Fibroblast of mammary gland (primary cell): Measurements from ENCODE around the gene EFCAB12.
"Not testable (repeated sequence)": the region's sequence is repeated elsewhere in the genome, so short reads cannot be mapped to it uniquely, and the experiment has no call there.

ENCODE experiments used
- DNase-seq: peaks from one replicate; pipeline ENCODE4 v3.0.0-alpha.2; 2010; ENCODE audit warnings: low read depth
- H3K4me3 ChIP-seq: 2 replicates; pipeline ENCODE4 v1.5.1; 2011; ENCODE audit warnings: low read depth, mild to moderate bottlenecking, low read length, moderate library complexity; ENCODE audit not compliant: control insufficient read depth
- TF ChIP-seq, protein P1 (sequence below): conservative IDR thresholded peaks from 2 replicates; pipeline ENCODE4 v1.5.1; 2011; ENCODE audit warnings: low read depth, low read length, inconsistent platforms; ENCODE audit not compliant: control insufficient read depth, insufficient read depth

The EFCAB12 gene

GRCh38 chr3:129402210-129402609 is 26.2 kb downstream of the EFCAB12 start:
- DNase-seq, result no peak
- TF ChIP-seq, protein P1, sequence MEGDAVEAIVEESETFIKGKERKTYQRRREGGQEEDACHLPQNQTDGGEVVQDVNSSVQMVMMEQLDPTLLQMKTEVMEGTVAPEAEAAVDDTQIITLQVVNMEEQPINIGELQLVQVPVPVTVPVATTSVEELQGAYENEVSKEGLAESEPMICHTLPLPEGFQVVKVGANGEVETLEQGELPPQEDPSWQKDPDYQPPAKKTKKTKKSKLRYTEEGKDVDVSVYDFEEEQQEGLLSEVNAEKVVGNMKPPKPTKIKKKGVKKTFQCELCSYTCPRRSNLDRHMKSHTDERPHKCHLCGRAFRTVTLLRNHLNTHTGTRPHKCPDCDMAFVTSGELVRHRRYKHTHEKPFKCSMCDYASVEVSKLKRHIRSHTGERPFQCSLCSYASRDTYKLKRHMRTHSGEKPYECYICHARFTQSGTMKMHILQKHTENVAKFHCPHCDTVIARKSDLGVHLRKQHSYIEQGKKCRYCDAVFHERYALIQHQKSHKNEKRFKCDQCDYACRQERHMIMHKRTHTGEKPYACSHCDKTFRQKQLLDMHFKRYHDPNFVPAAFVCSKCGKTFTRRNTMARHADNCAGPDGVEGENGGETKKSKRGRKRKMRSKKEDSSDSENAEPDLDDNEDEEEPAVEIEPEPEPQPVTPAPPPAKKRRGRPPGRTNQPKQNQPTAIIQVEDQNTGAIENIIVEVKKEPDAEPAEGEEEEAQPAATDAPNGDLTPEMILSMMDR, result no peak
- H3K4me3 ChIP-seq, result no peak overlapping the region

DNA sequence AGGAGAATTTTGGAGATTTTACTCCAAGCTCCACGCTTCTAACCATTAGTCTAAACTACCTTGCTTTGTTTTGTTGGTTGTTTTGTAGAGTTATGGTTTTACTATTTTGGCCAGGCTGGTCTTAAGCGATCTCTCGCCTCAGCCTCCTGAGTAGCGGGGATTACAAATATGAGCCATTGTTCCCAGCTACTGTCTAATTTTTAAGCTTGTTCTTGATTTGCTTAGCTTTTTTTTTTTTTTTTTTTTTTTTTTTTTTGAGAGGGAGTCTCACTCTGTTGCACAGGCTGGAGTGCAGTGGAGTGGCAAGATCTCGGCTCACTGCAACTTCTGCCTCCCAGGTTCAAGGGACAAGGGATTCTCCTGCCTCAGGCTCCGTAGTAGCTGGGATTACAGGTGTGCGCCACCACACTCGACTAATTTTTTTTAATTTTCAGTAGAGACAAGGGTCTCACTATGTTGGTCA is 28.5 kb downstream of the EFCAB12 start:
- H3K4me3 ChIP-seq, result no peak overlapping the region
- DNase-seq, result peak; percentile 41
- TF ChIP-seq, protein P1, result no peak

DNA sequence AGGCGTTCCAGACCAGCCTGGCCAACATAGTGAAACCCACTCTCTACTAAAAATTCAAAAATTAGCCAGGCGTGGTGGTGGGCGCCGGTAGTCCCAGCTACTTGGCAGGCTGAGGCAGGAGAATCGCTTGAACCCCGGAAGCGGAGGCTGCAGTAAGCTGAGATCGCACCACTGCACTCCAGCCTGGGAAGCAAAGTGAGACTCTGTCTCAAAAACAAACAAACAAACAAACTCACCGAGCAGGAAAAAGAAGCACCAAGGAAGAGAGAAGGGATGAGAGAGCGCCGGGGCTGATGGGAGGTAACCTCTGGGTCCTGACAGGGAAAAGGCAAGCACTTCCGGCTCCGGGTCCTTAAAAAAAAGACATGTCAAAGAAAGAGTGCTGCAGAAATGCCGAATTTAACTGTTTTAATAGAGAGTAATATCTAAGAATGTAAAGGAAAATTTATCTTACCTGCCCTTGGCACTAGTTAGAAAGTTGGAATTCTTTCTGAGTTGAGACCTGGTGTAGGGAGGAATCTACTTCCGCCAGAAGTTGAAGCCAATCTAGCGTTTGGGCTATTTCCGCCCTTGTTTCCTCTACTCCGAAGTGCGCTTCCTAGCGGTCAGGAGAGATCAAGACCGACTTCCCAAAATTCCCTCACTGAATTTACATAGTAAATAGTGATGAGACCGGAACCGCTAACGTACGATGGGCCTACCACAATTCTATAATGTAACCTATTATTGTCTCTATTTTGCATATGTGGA is 29.1 kb downstream of the EFCAB12 start:
- peak; percentile 97 for DNase-seq
- TF ChIP-seq, protein P1, result peak; percentile 87
- peak overlapping the region; percentile 91 for H3K4me3 ChIP-seq

DNA sequence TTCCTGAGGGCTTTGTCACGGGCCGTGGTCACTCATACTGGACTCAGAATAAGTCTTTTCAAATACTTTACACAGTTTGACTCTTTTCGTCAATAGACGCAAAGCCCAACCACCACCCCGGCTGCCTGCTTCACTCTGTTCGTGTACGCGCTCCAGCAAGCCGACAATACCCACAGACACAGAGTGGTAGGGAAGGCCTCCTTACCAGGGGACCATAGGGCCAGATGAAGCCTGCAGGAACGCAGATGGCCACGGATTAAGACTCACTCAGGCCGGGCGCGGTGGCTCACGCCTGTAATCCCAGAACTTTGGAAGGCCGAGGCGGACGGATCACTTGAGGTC is 29.7 kb downstream of the EFCAB12 start:
- H3K4me3 ChIP-seq, result peak overlapping the region; percentile 91
- DNase-seq, result peak; percentile 27
- TF ChIP-seq, protein P1, result no peak

DNA sequence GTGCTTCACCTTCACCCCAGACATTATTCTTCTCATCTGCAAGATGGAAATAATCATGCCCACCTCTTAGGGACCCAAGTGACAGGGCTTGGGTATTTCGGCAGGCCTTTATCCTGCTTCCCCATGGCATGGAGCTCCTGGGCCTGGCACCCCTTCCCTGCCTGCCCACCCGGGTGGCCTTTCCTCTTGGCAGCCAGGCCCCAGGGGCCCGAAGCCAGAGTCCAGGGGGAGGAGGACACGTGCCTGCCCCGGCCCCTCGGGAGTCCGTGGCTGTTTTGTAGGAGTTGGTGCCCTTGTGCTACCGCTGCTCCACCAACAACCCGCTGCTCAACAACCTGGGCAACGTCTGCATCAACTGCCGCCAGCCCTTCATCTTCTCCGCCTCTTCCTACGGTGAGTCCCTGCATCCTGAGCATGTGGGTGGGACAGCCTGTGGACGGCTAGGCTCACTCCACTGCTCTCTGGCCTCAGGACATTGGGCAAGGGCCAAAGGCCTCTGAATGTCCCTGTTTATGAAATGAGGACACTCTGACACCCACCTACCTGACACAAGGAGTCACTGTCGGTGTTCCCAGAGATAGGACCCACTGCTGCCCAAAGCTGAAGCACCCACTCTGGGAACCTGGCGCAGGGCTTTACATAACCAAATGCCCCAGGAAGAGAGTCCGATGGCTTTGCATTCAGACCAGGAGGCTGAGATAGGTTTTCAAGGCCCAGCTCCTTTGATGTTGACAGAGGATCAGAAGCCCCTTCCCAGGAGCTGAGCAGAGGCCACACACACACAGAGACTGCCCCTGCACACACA is 34.5 kb downstream of the EFCAB12 start:
- DNase-seq, H3K4me3 ChIP-seq: not testable (repeated sequence)

- H3K4me3 ChIP-seq, result no peak overlapping the region
- TF ChIP-seq, protein P1, result no peak
Measured at GRCh38 chr3:129393271-129393670, 35.2 kb downstream of the EFCAB12 start.

GRCh38 chr3:129392106-129392887 is 36.1 kb downstream of the EFCAB12 start:
- not testable (repeated sequence) for DNase-seq, H3K4me3 ChIP-seq

More at GRCh38 chr3:129393271-129393670, 35.2 kb downstream of the EFCAB12 start:
- DNase-seq, result no peak

DNA sequence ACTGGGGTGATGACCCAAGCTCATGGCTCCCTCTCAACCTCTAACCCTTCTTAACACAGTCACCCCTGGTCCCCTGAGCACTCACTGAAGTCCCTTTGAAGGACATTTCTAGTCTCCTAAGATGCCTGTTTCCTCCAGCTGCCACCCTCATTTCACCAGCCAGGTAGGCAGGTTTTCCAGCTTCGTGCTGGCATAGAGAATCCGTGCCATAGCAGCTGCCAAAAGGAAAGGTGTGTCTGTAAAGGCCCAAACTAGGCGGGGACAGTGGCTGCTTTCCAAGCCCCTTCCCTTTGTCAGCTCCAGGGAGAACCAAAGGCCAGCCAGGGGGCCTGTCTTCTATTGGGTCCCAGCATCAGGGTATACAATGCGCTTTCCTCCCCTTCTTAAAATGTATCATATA is 36.9 kb downstream of the EFCAB12 start:
- H3K4me3 ChIP-seq, DNase-seq: not testable (repeated sequence)
